ENCODE results near the gene MICAL2. TPM values are rescaled to one million over a fixed set of nuclear protein-coding genes. Genes with fewer than 3 reads are reported as not detected.

Gene MICAL2
- polyA plus RNA-seq, 1 experiment: 135 TPM

- Histone ChIP-seq H3K27me3 (ENCODE audit: control insufficient read depth, insufficient read depth, low read length) (no peaks in the 10 kb centered on the region), H3K36me3 (ENCODE audit: control insufficient read depth, insufficient read depth, low read length) (peaks cover 7% of the 10 kb centered on the region), H3K4me3 (ENCODE audit: low read depth, low read length) (no peak overlapping the region)
- DNase-seq (ENCODE audit: low read depth): no peak
- CTCF ChIA-PET: interaction anchor here (1.0 to 1.1 kb wide), 2 partner anchors 47 to 195 kb away, joined by 3 to 4 read pairs; no protein-coding TSS in a partner anchor
- no peak for TF ChIP-seq CTCF (IDR thresholded peaks at IDR 0.05; ENCODE audit: insufficient read depth, low read depth, low read length)
- POLR2A ChIA-PET: interaction anchor here (0.7 kb wide), 1 partner anchor 293 kb away, joined by 3 read pairs; no protein-coding TSS in a partner anchor
Measured at GRCh38 chr11:12241971-12242672, 131.7 kb downstream of the MICAL2 start.

GRCh38 chr11:12242966-12243365 is 132.6 kb downstream of the MICAL2 start:
- CTCF ChIA-PET: interaction anchor here (0.6 to 1.1 kb wide), 3 partner anchors 46 to 195 kb away, joined by 3 to 4 read pairs (median 3); no protein-coding TSS in a partner anchor
- POLR2A ChIA-PET: interaction anchor here (0.7 kb wide), 1 partner anchor 293 kb away, joined by 3 read pairs; no protein-coding TSS in a partner anchor
- Histone ChIP-seq H3K27me3 (ENCODE audit: control insufficient read depth, insufficient read depth, low read length) (no peaks in the 10 kb centered on the region), H3K36me3 (ENCODE audit: control insufficient read depth, insufficient read depth, low read length) (peaks cover 7% of the 10 kb centered on the region), H3K4me3 (ENCODE audit: low read depth, low read length) (no peak overlapping the region)
- TF ChIP-seq CTCF (IDR thresholded peaks at IDR 0.05; ENCODE audit: insufficient read depth, low read depth, low read length): no peak
- no peak for DNase-seq (ENCODE audit: low read depth)

GRCh38 chr11:12243486-12243885 is 133.1 kb downstream of the MICAL2 start:
- ChIA-PET CTCF (no interaction called here), POLR2A (no interaction called here)
- Histone ChIP-seq H3K27me3 (ENCODE audit: control insufficient read depth, insufficient read depth, low read length) (no peaks in the 10 kb centered on the region), H3K36me3 (ENCODE audit: control insufficient read depth, insufficient read depth, low read length) (peaks cover 7% of the 10 kb centered on the region), H3K4me3 (ENCODE audit: low read depth, low read length) (no peak overlapping the region)
- DNase-seq (ENCODE audit: low read depth): no peak
- TF ChIP-seq CTCF (IDR thresholded peaks at IDR 0.05; ENCODE audit: insufficient read depth, low read depth, low read length): no peak

DNA sequence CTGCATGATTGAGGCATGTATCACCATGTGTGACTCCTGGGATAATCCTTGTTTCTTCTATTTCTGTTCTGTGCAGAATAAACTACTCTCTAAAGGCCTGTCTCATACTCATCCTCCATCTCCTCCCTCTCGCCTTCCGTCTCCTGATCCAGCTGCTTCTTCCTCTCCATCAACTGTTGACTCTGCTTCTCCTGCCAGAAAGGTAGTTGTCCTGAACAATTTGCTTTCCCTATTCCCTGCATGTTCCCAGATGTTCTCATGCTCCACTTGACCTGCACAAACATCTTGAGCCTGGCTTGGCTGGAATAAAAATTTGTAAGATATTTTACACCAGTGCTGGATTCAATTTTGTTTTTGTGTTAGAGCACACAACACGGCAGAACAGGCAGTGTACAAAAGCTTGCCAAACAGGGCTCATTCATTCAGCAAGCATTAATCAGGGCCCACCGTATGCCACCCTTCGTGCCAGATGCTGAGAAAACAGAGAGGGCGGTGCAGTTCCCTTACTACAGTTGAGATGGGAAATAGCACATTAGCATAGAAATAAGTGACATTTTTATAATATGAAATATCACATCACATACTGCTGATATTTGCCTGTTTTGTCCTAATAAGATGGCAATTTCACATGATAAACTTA is 133.6 kb downstream of the MICAL2 start:
- ChIA-PET POLR2A (no interaction called here), CTCF (interaction anchor here (1.9 kb wide), 1 partner anchor 197 kb away, joined by 8 read pairs; no protein-coding TSS in a partner anchor)
- Histone ChIP-seq H3K27me3 (ENCODE audit: control insufficient read depth, insufficient read depth, low read length) (no peaks in the 10 kb centered on the region), H3K36me3 (ENCODE audit: control insufficient read depth, insufficient read depth, low read length) (peaks cover 7% of the 10 kb centered on the region), H3K4me3 (ENCODE audit: low read depth, low read length) (no peak overlapping the region)
- TF ChIP-seq CTCF (IDR thresholded peaks at IDR 0.05; ENCODE audit: insufficient read depth, low read depth, low read length): no peak
- DNase-seq (ENCODE audit: low read depth): no peak

DNA sequence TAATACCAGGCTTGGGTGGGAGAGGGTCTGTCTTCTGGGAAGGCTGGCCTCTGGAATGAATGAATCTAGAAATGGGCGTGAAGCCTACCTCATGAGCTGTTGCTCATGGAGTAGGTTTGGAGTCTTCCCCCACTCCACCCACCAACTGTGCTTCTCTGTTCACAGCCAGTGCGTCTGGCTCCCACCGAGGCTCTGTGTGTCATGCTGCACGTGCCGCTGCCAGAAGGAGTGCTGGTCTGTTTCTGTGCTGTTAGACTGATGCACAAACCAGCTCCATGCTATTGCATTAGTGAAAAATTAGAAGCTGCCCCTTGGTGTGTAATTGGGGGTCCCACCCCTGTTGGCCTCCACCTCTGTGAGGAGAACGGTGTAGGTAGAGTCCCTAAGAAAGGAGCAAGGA is 134.7 kb downstream of the MICAL2 start:
- Histone ChIP-seq H3K36me3 (ENCODE audit: control insufficient read depth, insufficient read depth, low read length) (peaks cover 9% of the 10 kb centered on the region), H3K27me3 (ENCODE audit: control insufficient read depth, insufficient read depth, low read length) (no peaks in the 10 kb centered on the region), H3K4me3 (ENCODE audit: low read depth, low read length) (no peak overlapping the region)
- TF ChIP-seq CTCF (IDR thresholded peaks at IDR 0.05; ENCODE audit: insufficient read depth, low read depth, low read length): no peak
- POLR2A ChIA-PET: no interaction called here
- DNase-seq (ENCODE audit: low read depth): no peak
- CTCF ChIA-PET: interaction anchor here (0.6 to 2.4 kb wide), 3 partner anchors 9 to 236 kb away, joined by 4 to 10 read pairs (median 8); no protein-coding TSS in a partner anchor

Measured in BJ (cell line).